K562 (cell line): ENCODE data around the gene BAIAP2. TPM values are rescaled to one million over a fixed set of nuclear protein-coding genes. Genes with fewer than 3 reads are reported as not detected.
A peak's percentile ranks its signal among the peaks of the same experiment; 100 is the strongest.

Experiments used
- CBX1 ChIP-seq: sonication (generic); IDR thresholded peaks from 2 replicates; pipeline ENCODE4 v1.6.1; 2016; ENCODE audit warnings: antibody characterized with exemption, low read depth, mild to moderate bottlenecking
- CREB3L1 ChIP-seq: fragments of 450-650 bp; IDR thresholded peaks from 2 replicates; pipeline ENCODE4 v1.6.1; 2014; ENCODE audit warnings: low read depth, mild to moderate bottlenecking, moderate library complexity, borderline replicate concordance
- EGR1 ChIP-seq: fragments of 450-650 bp; conservative IDR thresholded peaks from 2 replicates; pipeline ENCODE4 v1.6.1; 2017; ENCODE audit warnings: mild to moderate bottlenecking
- ELF4 ChIP-seq: fragments of 450-650 bp; formaldehyde crosslinking; IDR thresholded peaks from 2 replicates; pipeline ENCODE4 v1.4.0; 2022; ENCODE audit warnings: missing genetic modification characterization
- HDAC6 ChIP-seq: IDR thresholded peaks from 2 replicates; pipeline ENCODE4 v1.6.1; 2012; ENCODE audit warnings: low read depth, mild to moderate bottlenecking, control low read depth, inconsistent platforms, low read length, moderate library complexity
- POLR2G ChIP-seq: fragments of 200-400 bp; formaldehyde crosslinking; IDR thresholded peaks from 2 replicates; pipeline ENCODE4 v1.6.1; 2017; ENCODE audit warnings: low read depth, mild to moderate bottlenecking, antibody characterized with exemption, low read length, moderate library complexity
- PYGO2 ChIP-seq: fragments of 450-650 bp; IDR thresholded peaks from 2 replicates; pipeline ENCODE4 v1.6.1; 2016; ENCODE audit warnings: mild to moderate bottlenecking, missing genetic modification characterization, moderate library complexity, missing compliant biosample characterization
- RAD21 ChIP-seq, 2 experiments: fragments of 250-450 bp in 1 of 2; fragments of 450-650 bp in 1 of 2; sonication (Bioruptor Pico) in 1 of 2; formaldehyde crosslinking in 1 of 2; IDR thresholded peaks in 1 of 2; conservative IDR thresholded peaks in 1 of 2; 2 replicates each; pipeline versions ENCODE4 v1.4.0 to v1.8.0; 2020 to 2022; ENCODE audit warnings: mild to moderate bottlenecking in 2 of 2, moderate library complexity in 1 of 2
- RNF2 ChIP-seq: sonication (generic); IDR thresholded peaks from 2 replicates; pipeline ENCODE4 v1.6.1; 2016
- SFPQ ChIP-seq: fragments of 200-400 bp; formaldehyde crosslinking; IDR thresholded peaks from 2 replicates; pipeline ENCODE4 v1.6.1; 2017; ENCODE audit warnings: mild to moderate bottlenecking, low read depth, low read length, moderate library complexity
- TAF1 ChIP-seq: IDR thresholded peaks from 2 replicates; pipeline ENCODE4 v1.6.1; 2011; ENCODE audit warnings: mild to moderate bottlenecking, low read length, moderate library complexity; ENCODE audit not compliant: insufficient read depth, control insufficient read depth, severe bottlenecking; ENCODE audit errors: extremely low read depth
- TSC22D4 ChIP-seq: fragments of 450-650 bp; IDR thresholded peaks from 2 replicates; pipeline ENCODE4 v1.6.1; 2016; ENCODE audit warnings: missing genetic modification characterization, missing biosample characterization, control low read depth
- ZFX ChIP-seq: sonication (generic); formaldehyde crosslinking; IDR thresholded peaks from 2 replicates; pipeline ENCODE4 v1.8.0; 2022; ENCODE audit warnings: mild to moderate bottlenecking, missing genetic modification reagents, moderate library complexity
- ZMIZ1 ChIP-seq, 2 experiments: fragments of 150-350 bp in 1 of 2; IDR thresholded peaks; 2 replicates each; pipeline ENCODE4 v1.6.1; 2012 to 2016; ENCODE audit warnings: low read depth in 2 of 2, low read length in 2 of 2, mild to moderate bottlenecking in 1 of 2, moderate library complexity in 1 of 2
- ZNF347 ChIP-seq: fragments of 450-650 bp; formaldehyde crosslinking; IDR thresholded peaks from 2 replicates; pipeline ENCODE4 v1.4.0; 2020; ENCODE audit warnings: low read depth, mild to moderate bottlenecking, moderate library complexity
- ZNF398 ChIP-seq: fragments of 250-450 bp; sonication (Bioruptor Pico); IDR thresholded peaks from 2 replicates; pipeline ENCODE4 v1.8.0; 2021; ENCODE audit warnings: moderate library complexity, mild to moderate bottlenecking, inconsistent platforms
- polyA plus RNA-seq, 8 experiments: library from polyadenylated mRNA; depleted of rRNA in 4 of 8; stranded (reverse) in 5 of 8; unstranded in 3 of 8; fragments of >200 nt; fragmentation: Nextera tagmentation in 2 of 8; fragmentation: Illumina TruSeq in 1 of 8; extraction: Ambion mirVana in 2 of 8; extraction: Trizol in 1 of 8; gene quantifications; 2 replicates each; pipeline versions ENCODE4 v1.2.1 to v1.2.3, GENCODE V29; 2011 to 2014; ENCODE audit warnings: inconsistent platforms in 1 of 8, missing spikeins in 1 of 8
- total RNA-seq, 7 experiments: library from RNA; depleted of rRNA in 6 of 7; stranded (reverse); fragments of >200 nt in 6 of 7; fragmentation: Illumina TruSeq in 2 of 7; extraction: Trizol in 2 of 7; gene quantifications; 2 replicates each; pipeline versions ENCODE4 v1.2.1 to v1.2.3, GENCODE V29; 2011 to 2021; ENCODE audit warnings: low replicate concordance in 1 of 7

The BAIAP2 gene
- total and polyA plus RNA-seq, 9 of the 15 experiments (the other 6 are each of a cell fraction or from before 2014, with no cell fraction given): 2.3 to 51.6 (median 18.4) TPM

GRCh38 chr17:80991645-80992076 is 43.3 kb upstream of the BAIAP2 start, which contains the start of gene CHMP6 (continued):
- no peak for TF ChIP-seq ZMIZ1 (IDR thresholded peaks at IDR 0.05; ENCODE audit: low read depth in 2 of 2, low read length in 2 of 2)
- peak; percentile 87; the same call in 1 of the 2 replicates for TF ChIP-seq CBX1
- TF ChIP-seq ZNF347 (CRISPR knock-in tag): no peak
- TF ChIP-seq HDAC6: no peak
- no peak for TF ChIP-seq EGR1
- peak; percentile 51 for TF ChIP-seq TAF1
- TF ChIP-seq ZFX (CRISPR knock-in tag): peak; percentile 69
- no peak for TF ChIP-seq RNF2
- no peak for TF ChIP-seq PYGO2 (tag)
- TF ChIP-seq POLR2G: peak; percentile 75
- no peak for TF ChIP-seq SFPQ
- TF ChIP-seq ELF4 (CRISPR knock-in tag): no peak
- no peak for TF ChIP-seq ZNF398
- peak; percentile 51; the same call in 1 of the 2 replicates for TF ChIP-seq CREB3L1
- TF ChIP-seq RAD21 (CRISPR knock-in tag; conservative IDR thresholded peaks at IDR 0.05 in 1 of 2, IDR thresholded peaks at IDR 0.05 in 1 of 2): peak in 1 of 2 experiments; percentile 31; a peak in 2 of 4 replicates
- TF ChIP-seq TSC22D4 (tag): no peak
